GM23338 (cell line): ENCODE results near the gene AFF1. TPM values are rescaled to one million over a fixed set of nuclear protein-coding genes. Genes with fewer than 3 reads are reported as not detected.

Source experiments
- ATAC-seq: fragments of 200-7000 bp; cut with Tn5 transposase; 3 replicates; pipeline ENCODE4 v1.9.1; 2020
- DNase-seq: peaks from one replicate; pipeline ENCODE4 v3.0.0-alpha.2; 2015; ENCODE audit warnings: low spot score
- H2AFZ ChIP-seq: fragments of 200-600 bp; sonication (generic); 2 replicates; pipeline ENCODE4 v1.8.0; 2016; ENCODE audit warnings: antibody characterized with exemption, mild to moderate bottlenecking, moderate library complexity
- H3F3A ChIP-seq: fragments of 200-600 bp; sonication (generic); replicated peaks from 2 replicates; pipeline ENCODE4 v1.8.0; 2017; ENCODE audit warnings: antibody characterized with exemption, mixed run types, low read depth
- H3K27ac ChIP-seq: fragments of 200-600 bp; sonication (generic); 2 replicates; pipeline ENCODE4 v1.6.1; 2016; ENCODE audit warnings: low read depth
- H3K27me3 ChIP-seq: fragments of 200-600 bp; sonication (generic); 2 replicates; pipeline ENCODE4 v1.8.0; 2016; ENCODE audit warnings: mild to moderate bottlenecking, mixed run types, moderate library complexity; ENCODE audit not compliant: insufficient read depth
- H3K36me3 ChIP-seq: fragments of 200-600 bp; sonication (generic); 2 replicates; pipeline ENCODE4 v1.8.0; 2016; ENCODE audit warnings: mild to moderate bottlenecking; ENCODE audit not compliant: insufficient read depth
- H3K4me1 ChIP-seq: fragments of 200-600 bp; sonication (generic); 2 replicates; pipeline ENCODE4 v1.8.0; 2016; ENCODE audit warnings: mild to moderate bottlenecking, moderate library complexity; ENCODE audit not compliant: insufficient read depth
- H3K4me2 ChIP-seq: fragments of 200-600 bp; sonication (generic); 2 replicates; pipeline ENCODE4 v1.7.1; 2017; ENCODE audit warnings: mixed run types
- H3K4me3 ChIP-seq: fragments of 200-600 bp; sonication (generic); 2 replicates; pipeline ENCODE4 v1.6.1; 2016; ENCODE audit warnings: mixed run types
- H3K79me2 ChIP-seq: fragments of 200-600 bp; sonication (generic); replicated peaks from 2 replicates; pipeline ENCODE4 v1.8.0; 2017; ENCODE audit warnings: mild to moderate bottlenecking; ENCODE audit not compliant: insufficient read depth
- H3K9me2 ChIP-seq: fragments of 200-600 bp; sonication (generic); 2 replicates; pipeline ENCODE4 v1.8.0; 2017; ENCODE audit not compliant: insufficient read depth
- H4K20me1 ChIP-seq: fragments of 200-600 bp; sonication (generic); replicated peaks from 2 replicates; pipeline ENCODE4 v1.8.0; 2017; ENCODE audit warnings: mild to moderate bottlenecking; ENCODE audit not compliant: insufficient read depth
- H3K27ac Mint-ChIP-seq: 2 replicates; pipeline ENCODE4 v1.8.0; 2020; ENCODE audit warnings: inconsistent platforms, mild to moderate bottlenecking, moderate library complexity, mixed read lengths
- H3K27me3 Mint-ChIP-seq: 3 replicates; pipeline ENCODE4 v1.8.0; 2022; ENCODE audit warnings: low read depth, mild to moderate bottlenecking, moderate library complexity, mixed read lengths, inconsistent platforms; ENCODE audit not compliant: insufficient read depth, poor library complexity
- H3K36me3 Mint-ChIP-seq: 3 replicates; pipeline ENCODE4 v1.8.0; 2021; ENCODE audit warnings: low read depth, mild to moderate bottlenecking, inconsistent platforms, moderate library complexity, mixed read lengths
- H3K4me1 Mint-ChIP-seq: 3 replicates; pipeline ENCODE4 v1.8.0; 2020; ENCODE audit warnings: mild to moderate bottlenecking, inconsistent platforms, mixed read lengths
- H3K4me3 Mint-ChIP-seq: 3 replicates; pipeline ENCODE4 v1.8.0; 2021; ENCODE audit warnings: moderate library complexity, mild to moderate bottlenecking, inconsistent platforms, mixed read lengths
- H3K9me3 Mint-ChIP-seq: 3 replicates; pipeline ENCODE4 v1.8.0; 2020; ENCODE audit warnings: moderate library complexity, mild to moderate bottlenecking, inconsistent platforms, mixed read lengths
- CREB1 ChIP-seq: fragments of 250-450 bp; sonication (Bioruptor Pico); IDR thresholded peaks from 2 replicates; pipeline ENCODE4 v1.5.0; 2020; ENCODE audit warnings: low read depth, mild to moderate bottlenecking, moderate library complexity
- CTCF ChIP-seq, 2 experiments: fragments of 200-600 bp in 1 of 2; sonication (generic) in 1 of 2; conservative IDR thresholded peaks; 2 replicates each; pipeline versions ENCODE4 v1.5.1 to v1.6.1; 2016 to 2017; ENCODE audit warnings: antibody characterized with exemption in 2 of 2, low read depth in 2 of 2, mild to moderate bottlenecking in 2 of 2, moderate library complexity in 1 of 2
- ETS1 ChIP-seq: IDR thresholded peaks from 2 replicates; pipeline ENCODE4 v1.6.1; 2016; ENCODE audit warnings: antibody characterized with exemption
- EZH2 ChIP-seq: fragments of 200-600 bp; sonication (generic); IDR thresholded peaks from one replicate; pipeline ENCODE4 v1.8.0; 2017; ENCODE audit warnings: antibody characterized with exemption, mild to moderate bottlenecking, low read depth; ENCODE audit not compliant: unreplicated experiment
- EZH2phosphoT487 ChIP-seq: fragments of 200-600 bp; sonication (generic); IDR thresholded peaks from one replicate; pipeline ENCODE4 v1.8.1; 2018; ENCODE audit warnings: antibody characterized with exemption; ENCODE audit not compliant: unreplicated experiment
- JUNB ChIP-seq: IDR thresholded peaks from one replicate; pipeline ENCODE4 v1.6.1; 2016; ENCODE audit warnings: antibody characterized with exemption; ENCODE audit not compliant: unreplicated experiment
- NANOG ChIP-seq: IDR thresholded peaks from 2 replicates; pipeline ENCODE4 v1.6.1; 2016; ENCODE audit warnings: antibody characterized with exemption, borderline replicate concordance
- POLR2AphosphoS5 ChIP-seq: IDR thresholded peaks from 2 replicates; pipeline ENCODE4 v1.6.1; 2016; ENCODE audit warnings: antibody characterized with exemption, low read depth
- REST ChIP-seq: IDR thresholded peaks from one replicate; pipeline ENCODE4 v1.6.1; 2018; ENCODE audit warnings: antibody characterized with exemption; ENCODE audit not compliant: unreplicated experiment
- STAT1 ChIP-seq: IDR thresholded peaks from one replicate; pipeline ENCODE4 v1.6.1; 2016; ENCODE audit warnings: antibody characterized with exemption; ENCODE audit not compliant: unreplicated experiment
- ZNF114 ChIP-seq: fragments of 250-450 bp; sonication (Bioruptor Pico); IDR thresholded peaks from 2 replicates; pipeline ENCODE4 v1.5.0; 2020; ENCODE audit warnings: mild to moderate bottlenecking, moderate library complexity
- ZNF331 ChIP-seq: fragments of 250-450 bp; sonication (Bioruptor Pico); IDR thresholded peaks from 2 replicates; pipeline ENCODE4 v1.5.0; 2020; ENCODE audit warnings: low read depth, mild to moderate bottlenecking, moderate library complexity
- ZNF462 ChIP-seq: fragments of 250-450 bp; sonication (Bioruptor Pico); IDR thresholded peaks from 2 replicates; pipeline ENCODE4 v1.5.0; 2020; ENCODE audit warnings: mild to moderate bottlenecking, moderate library complexity
- polyA plus RNA-seq: library from polyadenylated mRNA; unstranded; fragments of >200 nt; fragmentation: Nextera tagmentation; extraction: Ambion mirVana; gene quantifications from 2 replicates; pipeline ENCODE4 v1.2.1, GENCODE V29; 2016
- total RNA-seq: library from RNA; depleted of rRNA; stranded (reverse); fragments of >200 nt; shearing (Covaris generic); gene quantifications from 2 replicates; pipeline ENCODE4 v1.2.3, GENCODE V29; 2014

The AFF1 gene
- total and polyA plus RNA-seq, 2 experiments from 2014 or later = 42.6 to 67.2 TPM

- Histone ChIP-seq H4K20me1 (no peaks in the 10 kb centered on the region), H3K9me2 (no peaks in the 10 kb centered on the region), H3K4me1 (0 out of 2 replicates have a peak, but pooled peaks cover 3% of the 10 kb centered on the region), H2AFZ (no peak overlapping the region), H3K4me3 (no peak overlapping the region), H3K79me2 (no peaks in the 10 kb centered on the region), H3K4me2 (no peak overlapping the region), H3K27me3 (no peaks in the 10 kb centered on the region), H3F3A (no peaks in the 10 kb centered on the region), H3K27ac (no peak overlapping the region), H3K36me3 (no peaks in the 10 kb centered on the region)
- no peak for DNase-seq
- no peaks in the 10 kb centered on the region for H3K4me1 Mint-ChIP-seq
- H3K4me3 Mint-ChIP-seq = no peak overlapping the region
- ATAC-seq = no peak
- peaks cover 2% of the 10 kb centered on the region for H3K27me3 Mint-ChIP-seq
- TF ChIP-seq CREB1 (CRISPR knock-in tag) (no peak), ZNF331 (CRISPR knock-in tag) (no peak), ETS1 (no peak), ZNF114 (no peak), POLR2AphosphoS5 (no peak), STAT1 (no peak), ZNF462 (CRISPR knock-in tag) (no peak), EZH2 (no peak), NANOG (no peak), CTCF (conservative IDR thresholded peaks at IDR 0.05; ENCODE audit: low read depth in 2 of 2) (no peak), REST (no peak), EZH2phosphoT487 (no peak), JUNB (no peak)
- no peak overlapping the region for H3K27ac Mint-ChIP-seq
- no peaks in the 10 kb centered on the region for H3K36me3 Mint-ChIP-seq
- no peaks in the 10 kb centered on the region for H3K9me3 Mint-ChIP-seq
These were observed 218.5 kb downstream of the AFF1 start for GRCh38 chr4:87153078-87153870.
